Keratinocyte (primary cell): ENCODE data around the gene FNDC3B. TPM values are rescaled to one million over a fixed set of nuclear protein-coding genes. Genes with fewer than 3 reads are reported as not detected.
"Not testable (repeated sequence)": the region's sequence is repeated elsewhere in the genome, so short reads cannot be mapped to it uniquely, and the experiment has no call there.

ENCODE experiments used
- DNase-seq: peaks from one replicate; pipeline ENCODE4 v3.0.0-alpha.2; 2011; ENCODE audit warnings: low read depth, missing footprints, low spot score
- FAIRE-seq: peaks from 2 replicates; lab custom pipeline; 2011; peaks lifted over from hg19 to GRCh38; lab: Jason Lieb, UNC
- H2AFZ ChIP-seq: 2 replicates; pipeline ENCODE4 v1.6.0; 2012; ENCODE audit warnings: low read length, control low read depth, inconsistent platforms; ENCODE audit not compliant: control insufficient read depth
- H3K27ac ChIP-seq: 2 replicates; pipeline ENCODE4 v1.5.1; 2011; ENCODE audit warnings: low read length; ENCODE audit not compliant: control insufficient read depth, insufficient read depth
- H3K27me3 ChIP-seq: 3 replicates; pipeline ENCODE4 v1.6.0; 2011; ENCODE audit warnings: low read length; ENCODE audit not compliant: control insufficient read depth, insufficient read depth; ENCODE audit errors: extremely low read depth
- H3K36me3 ChIP-seq, 2 experiments: 2 replicates in 1 of 2; 3 replicates in 1 of 2; pipeline ENCODE4 v1.5.1; 2011; ENCODE audit warnings: low read length in 2 of 2, mild to moderate bottlenecking in 1 of 2; ENCODE audit not compliant: control insufficient read depth in 2 of 2, insufficient read depth in 2 of 2; ENCODE audit errors: extremely low read depth in 1 of 2
- H3K4me1 ChIP-seq: 3 replicates; pipeline ENCODE4 v1.5.1; 2011; ENCODE audit warnings: low read length; ENCODE audit not compliant: control insufficient read depth, insufficient read depth; ENCODE audit errors: extremely low read depth
- H3K4me2 ChIP-seq: 3 replicates; pipeline ENCODE4 v1.6.0; 2011; ENCODE audit warnings: low read depth, low read length; ENCODE audit not compliant: control insufficient read depth, insufficient read depth; ENCODE audit errors: extremely low read depth
- H3K4me3 ChIP-seq, 3 experiments: fragments of 200-600 bp in 1 of 3; sonication (generic) in 1 of 3; 2 replicates in 2 of 3; 3 replicates in 1 of 3; pipeline ENCODE4 v1.5.1; 2011 to 2016; ENCODE audit warnings: low read length in 3 of 3, mild to moderate bottlenecking in 3 of 3, control low read depth in 2 of 3, inconsistent platforms in 1 of 3, low read depth in 1 of 3, mixed read lengths in 1 of 3, mixed run types in 1 of 3, moderate library complexity in 1 of 3; ENCODE audit not compliant: control insufficient read depth in 2 of 3, insufficient read depth in 2 of 3; ENCODE audit errors: extremely low read depth in 1 of 3
- H3K79me2 ChIP-seq: 2 replicates; pipeline ENCODE4 v1.6.0; 2012; ENCODE audit warnings: low read length; ENCODE audit not compliant: control insufficient read depth, insufficient read depth
- H3K9ac ChIP-seq: 3 replicates; pipeline ENCODE4 v1.6.0; 2011; ENCODE audit warnings: low read length; ENCODE audit not compliant: control insufficient read depth, insufficient read depth; ENCODE audit errors: extremely low read depth
- H3K9me1 ChIP-seq: 3 replicates; pipeline ENCODE4 v1.6.0; 2011; ENCODE audit warnings: low read length; ENCODE audit not compliant: control insufficient read depth, insufficient read depth; ENCODE audit errors: extremely low read depth
- H3K9me3 ChIP-seq: 2 replicates; pipeline ENCODE4 v1.5.1; 2012; ENCODE audit warnings: low read depth, low read length; ENCODE audit not compliant: control insufficient read depth
- H4K20me1 ChIP-seq: 3 replicates; pipeline ENCODE4 v1.6.0; 2011; ENCODE audit warnings: low read length; ENCODE audit not compliant: control insufficient read depth, insufficient read depth; ENCODE audit errors: extremely low read depth
- CTCF ChIP-seq, 3 experiments: IDR thresholded peaks in 1 of 3; conservative IDR thresholded peaks in 1 of 3; optimal IDR thresholded peaks in 1 of 3; 2 replicates in 2 of 3; 3 replicates in 1 of 3; pipeline versions ENCODE3 to v1.5.1; 2011; ENCODE audit warnings: low read length in 3 of 3, mild to moderate bottlenecking in 3 of 3, moderate library complexity in 2 of 3, control low read depth in 1 of 3, inconsistent platforms in 1 of 3; ENCODE audit not compliant: insufficient read depth in 2 of 3; ENCODE audit errors: extremely low read depth in 1 of 3
- EZH2 ChIP-seq: IDR thresholded peaks from one replicate; pipeline ENCODE4 v1.6.1; 2012; ENCODE audit warnings: inconsistent platforms, mild to moderate bottlenecking, low read length, moderate library complexity
- dilution Hi-C: fragments of 300-500 bp; cut with MboI; formaldehyde crosslinking; loops from one replicate; pipeline ENCODE4 v1.7.0; 2020; ENCODE audit warnings: low sequenced_read_pairs; ENCODE audit not compliant: extremely low pct_ligation_motif_present
- polyA plus RNA-seq, 5 experiments: library from polyadenylated mRNA; depleted of rRNA in 3 of 5; stranded (reverse) in 3 of 5; stranded (forward) in 1 of 5; unstranded in 1 of 5; fragments of >200 nt; gene quantifications; 1 replicate in 1 of 5; 2 replicates in 3 of 5; 3 replicates in 1 of 5; pipeline versions ENCODE4 v1.2.1 to v1.2.3, GENCODE V29; 2011 to 2012; ENCODE audit warnings: missing spikeins in 2 of 5, low read depth in 1 of 5, low replicate concordance in 1 of 5

The FNDC3B gene
- polyA plus RNA-seq, 1 donor (not counting 4 experiments of a cell fraction or from before 2014, with no cell fraction given): 31.4 TPM

GRCh38 chr3:172040981-172041963 lies 1.9 kb downstream of the FNDC3B start:
- peak overlapping the region; percentile 94 for H3K9ac ChIP-seq
- no peak overlapping the region for H2AFZ ChIP-seq
- peaks cover 62% of the 10 kb centered on the region for H3K79me2 ChIP-seq
- no peaks in the 10 kb centered on the region for H3K9me3 ChIP-seq
- peaks cover 10% of the 10 kb centered on the region for H4K20me1 ChIP-seq
- H3K9me1 ChIP-seq: no peaks in the 10 kb centered on the region
- no peak for FAIRE-seq
- peak overlapping the region; percentile 85 for H3K27ac ChIP-seq
- H3K36me3 ChIP-seq: peaks cover 0 to 7% of the 10 kb centered on the region in 2 experiments
- H3K4me3 ChIP-seq: peak overlapping the region; percentile 77 to 99 (median 84)
- peak in 1 of 3 experiments; percentile 7 for TF ChIP-seq CTCF (optimal IDR thresholded peaks at IDR 0.05 in 1 of 3, IDR thresholded peaks at IDR 0.05 in 1 of 3, conservative IDR thresholded peaks at IDR 0.05 in 1 of 3; ENCODE audit: extremely low read depth in 1 of 3, insufficient read depth in 2 of 3, low read length in 3 of 3)
- no peak for TF ChIP-seq EZH2
- dilution Hi-C loops: no loop called here
- DNase-seq: no peak
- peaks cover 32% of the 10 kb centered on the region for H3K4me1 ChIP-seq
- no peaks in the 10 kb centered on the region for H3K27me3 ChIP-seq
- H3K4me2 ChIP-seq: peak overlapping the region; percentile 90

GRCh38 chr3:172042136-172042662 lies 2.8 kb downstream of the FNDC3B start:
- Histone ChIP-seq H3K4me2 (peak overlapping the region; percentile 90), H3K9me1 (no peaks in the 10 kb centered on the region), H3K79me2 (peaks cover 71% of the 10 kb centered on the region), H3K27me3 (no peaks in the 10 kb centered on the region), H3K4me3 (peak overlapping the region; percentile 77 to 99 (median 84)), H3K4me1 (peaks cover 34% of the 10 kb centered on the region), H3K36me3 (peaks cover 0 to 7% of the 10 kb centered on the region in 2 experiments), H3K27ac (peak overlapping the region; percentile 85), H2AFZ (no peak overlapping the region), H3K9ac (peak overlapping the region; percentile 94), H4K20me1 (peaks cover 11% of the 10 kb centered on the region), H3K9me3 (no peaks in the 10 kb centered on the region)
- no peak for DNase-seq
- TF ChIP-seq CTCF (optimal IDR thresholded peaks at IDR 0.05 in 1 of 3, IDR thresholded peaks at IDR 0.05 in 1 of 3, conservative IDR thresholded peaks at IDR 0.05 in 1 of 3; ENCODE audit: extremely low read depth in 1 of 3, insufficient read depth in 2 of 3, low read length in 3 of 3) (no peak), EZH2 (no peak)
- no peak for FAIRE-seq
- dilution Hi-C loops: no loop called here

- H3K9me1 ChIP-seq, H3K4me3 ChIP-seq, H2AFZ ChIP-seq, H3K27ac ChIP-seq, H3K36me3 ChIP-seq, dilution Hi-C loops, H3K27me3 ChIP-seq, H3K9ac ChIP-seq, DNase-seq, H3K4me2 ChIP-seq, FAIRE-seq, H3K9me3 ChIP-seq: not testable (repeated sequence)
- Histone ChIP-seq H4K20me1 (peaks cover 11% of the 10 kb centered on the region), H3K79me2 (peaks cover 76% of the 10 kb centered on the region), H3K4me1 (peaks cover 34% of the 10 kb centered on the region)
Observed at GRCh38 chr3:172042663-172043179, 3.3 kb downstream of the FNDC3B start.
